Stimulated activated CD4-positive, alpha-beta T cell treated with anti-CD3 and anti-CD28 coated beads, TNF-alpha, amount 100 ng/mL, for 1 hour (primary cell): ENCODE results near the gene MFN2.

ENCODE experiments used
- DNase-seq, 3 donors: peaks; one replicate each; pipeline ENCODE4 v3.0.0-alpha.2; 2020; ENCODE audit warnings: low read depth in 3 of 3, low spot score in 1 of 3

MFN2 gene

GRCh38 chr1:11960276-11960675 lies 20.0 kb upstream of the MFN2 start:
- DNase-seq, result no peak

- no peak for DNase-seq
These were observed 19.5 kb upstream of the MFN2 start for GRCh38 chr1:11960715-11961114.

GRCh38 chr1:11961230-11961629 lies 19.0 kb upstream of the MFN2 start:
- no peak for DNase-seq

GRCh38 chr1:11963622-11964021 lies 16.6 kb upstream of the MFN2 start:
- DNase-seq, result no peak

GRCh38 chr1:11964656-11965055 lies 15.6 kb upstream of the MFN2 start:
- no peak for DNase-seq

- no peak for DNase-seq
These were observed 13.2 kb upstream of the MFN2 start for GRCh38 chr1:11967028-11967547.

- no peak for DNase-seq
These were observed 9.6 kb upstream of the MFN2 start for GRCh38 chr1:11970441-11971185.

GRCh38 chr1:11977625-11978024 lies 2.6 kb upstream of the MFN2 start:
- DNase-seq, result no peak

- no peak for DNase-seq
These were observed 1.9 kb upstream of the MFN2 start for GRCh38 chr1:11978301-11978700.

- DNase-seq, result no peak
These were observed 1.0 kb upstream of the MFN2 start for GRCh38 chr1:11979028-11979850.

GRCh38 chr1:11980676-11980972 lies 380 bp downstream of the MFN2 start:
- no peak for DNase-seq

- DNase-seq, result no peak
These were observed 1.2 kb downstream of the MFN2 start for GRCh38 chr1:11981378-11982009.

- no peak for DNase-seq
These were observed 1.8 kb downstream of the MFN2 start for GRCh38 chr1:11982010-11982392.

GRCh38 chr1:11984121-11984520 lies 3.9 kb downstream of the MFN2 start:
- DNase-seq, result no peak

- DNase-seq, result no peak
These were observed 4.3 kb downstream of the MFN2 start for GRCh38 chr1:11984576-11984975.

- DNase-seq, result no peak
These were observed 4.9 kb downstream of the MFN2 start for GRCh38 chr1:11985171-11985570.

- no peak for DNase-seq
These were observed 5.6 kb downstream of the MFN2 start for GRCh38 chr1:11985851-11986250.

- DNase-seq, result no peak
These were observed 9.4 kb downstream of the MFN2 start for GRCh38 chr1:11989669-11990068.

- DNase-seq, result no peak
These were observed 10.2 kb downstream of the MFN2 start for GRCh38 chr1:11990303-11991032.

- DNase-seq, result no peak
These were observed 11.9 kb downstream of the MFN2 start for GRCh38 chr1:11991969-11992676.
